HepG2 (cell line): Measurements from ENCODE around the gene TEX12. TPM values are rescaled to one million over a fixed set of nuclear protein-coding genes. Genes with fewer than 3 reads are reported as not detected.

Source experiments
- ATAC-seq: fragments of 200-7000 bp; cut with Tn5 transposase; 3 replicates; pipeline ENCODE4 v1.9.1; 2020; ENCODE audit warnings: mild to moderate bottlenecking, moderate library complexity
- BruUV-seq: library from RNA; stranded (reverse); fragments of 400-500 nt; replicated peaks from 2 replicates; lab custom pipeline; 2021; lab: Mats Ljungman, UMichigan
- CTCF ChIA-PET: fragments of 300-600 bp; formaldehyde crosslinking; extraction: SDS; loops from one replicate; lab custom pipeline; 2021; ENCODE audit warnings: low total read pairs, inconsistent platforms, low intra/inter-chr PET ratio; lab: Yijun Ruan, JAX
- POLR2A ChIA-PET: fragments of 350-600 bp; sonication (Branson Sonifier 250); formaldehyde crosslinking; loops from one replicate; lab custom pipeline; 2020; ENCODE audit warnings: antibody characterized with exemption, inconsistent platforms; lab: Yijun Ruan, JAX
- DNase-seq: peaks from one replicate; pipeline ENCODE4 v3.0.0-alpha.2; 2015; ENCODE audit warnings: low spot score
- FAIRE-seq: peaks from 3 replicates; lab custom pipeline; 2011; peaks lifted over from hg19 to GRCh38; lab: Jason Lieb, UNC
- H2AFZ ChIP-seq: one replicate; pipeline ENCODE4 v1.6.1; 2011; ENCODE audit warnings: low read length, inconsistent platforms
- H3K27ac ChIP-seq: fragments of 300-600 bp; 3 replicates; pipeline ENCODE4 v1.8.0; 2011; ENCODE audit warnings: mixed run types, mild to moderate bottlenecking, mixed read lengths, low read length, inconsistent platforms; ENCODE audit not compliant: insufficient read depth; ENCODE audit errors: extremely low read length
- H3K27me3 ChIP-seq, 2 experiments: fragments of 200-600 bp in 1 of 2; 2 replicates in 1 of 2; 3 replicates in 1 of 2; pipeline versions ENCODE4 v1.6.0 to v1.8.0; 2011; ENCODE audit warnings: low read length in 2 of 2, mild to moderate bottlenecking in 2 of 2, moderate library complexity in 2 of 2, inconsistent platforms in 1 of 2; ENCODE audit not compliant: insufficient read depth in 2 of 2, control insufficient read depth in 1 of 2
- H3K36me3 ChIP-seq, 2 experiments: fragments of 200-600 bp in 1 of 2; replicated peaks in 1 of 2; 2 replicates in 1 of 2; 3 replicates in 1 of 2; pipeline versions ENCODE4 v1.5.1 to v1.8.0; 2011; ENCODE audit warnings: low read length in 2 of 2, inconsistent platforms in 1 of 2; ENCODE audit not compliant: insufficient read depth in 2 of 2, control insufficient read depth in 1 of 2
- H3K4me1 ChIP-seq: 2 replicates; pipeline ENCODE4 v1.5.1; 2012; ENCODE audit warnings: low read length, inconsistent platforms; ENCODE audit not compliant: insufficient read depth
- H3K4me2 ChIP-seq: 2 replicates; pipeline ENCODE4 v1.6.0; 2011; ENCODE audit warnings: low read depth, low read length, inconsistent platforms
- H3K4me3 ChIP-seq, 3 experiments: fragments of 200-600 bp in 1 of 3; sonication (generic), shearing (Covaris generic) in 1 of 3; replicated peaks in 1 of 3; 2 replicates each; pipeline ENCODE4 v1.5.1; 2011 to 2016; ENCODE audit warnings: low read length in 3 of 3, inconsistent platforms in 2 of 3, low read depth in 2 of 3, mild to moderate bottlenecking in 2 of 3, control low read depth in 1 of 3, mixed read lengths in 1 of 3; ENCODE audit not compliant: insufficient read depth in 1 of 3
- H3K79me2 ChIP-seq: one replicate; pipeline ENCODE4 v1.6.1; 2011; ENCODE audit warnings: low read length, inconsistent platforms; ENCODE audit not compliant: insufficient read depth
- H3K9ac ChIP-seq: 2 replicates; pipeline ENCODE4 v1.6.0; 2011; ENCODE audit warnings: mild to moderate bottlenecking, low read depth, low read length, inconsistent platforms; ENCODE audit not compliant: insufficient read depth
- H3K9me3 ChIP-seq: 2 replicates; pipeline ENCODE4 v1.5.1; 2012; ENCODE audit warnings: mild to moderate bottlenecking, low read length
- H4K20me1 ChIP-seq: 2 replicates; pipeline ENCODE4 v1.6.0; 2011; ENCODE audit warnings: inconsistent platforms, mild to moderate bottlenecking, low read length, moderate library complexity; ENCODE audit not compliant: insufficient read depth
- DNMT1 ChIP-seq: sonication (generic); formaldehyde crosslinking; IDR thresholded peaks from 2 replicates; pipeline ENCODE4 v1.5.1; 2020; ENCODE audit warnings: mild to moderate bottlenecking, missing genetic modification reagents
- HNF4A ChIP-seq: sonication (generic); formaldehyde crosslinking; IDR thresholded peaks from 2 replicates; pipeline ENCODE4 v1.4.0; 2020; ENCODE audit warnings: missing genetic modification reagents
- NCOA5 ChIP-seq: sonication (generic); formaldehyde crosslinking; IDR thresholded peaks from 2 replicates; pipeline ENCODE4 v1.4.0; 2020; ENCODE audit warnings: missing genetic modification reagents
- ONECUT2 ChIP-seq: sonication (generic); formaldehyde crosslinking; IDR thresholded peaks from 2 replicates; pipeline ENCODE4 v1.4.0; 2020; ENCODE audit warnings: missing genetic modification reagents
- PAX8 ChIP-seq: sonication (generic); formaldehyde crosslinking; IDR thresholded peaks from 2 replicates; pipeline ENCODE4 v1.8.0; 2022; ENCODE audit warnings: mild to moderate bottlenecking, missing genetic modification reagents, borderline replicate concordance
- SALL1 ChIP-seq: sonication (generic); formaldehyde crosslinking; IDR thresholded peaks from 2 replicates; pipeline ENCODE4 v1.8.0; 2022; ENCODE audit warnings: mild to moderate bottlenecking, missing genetic modification reagents
- TFDP1 ChIP-seq: IDR thresholded peaks from 2 replicates; pipeline ENCODE4 v1.6.1; 2016; ENCODE audit warnings: missing compliant biosample characterization, missing genetic modification reagents, borderline replicate concordance
- ZFAT ChIP-seq: sonication (generic); formaldehyde crosslinking; conservative IDR thresholded peaks from 2 replicates; pipeline ENCODE4 v1.8.1; 2023; ENCODE audit warnings: missing genetic modification reagents, inconsistent platforms
- ZFP36L1 ChIP-seq: sonication (generic); formaldehyde crosslinking; IDR thresholded peaks from 2 replicates; pipeline ENCODE4 v1.8.0; 2022; ENCODE audit warnings: mild to moderate bottlenecking, missing genetic modification reagents, moderate library complexity
- ZNF337 ChIP-seq: sonication (generic); formaldehyde crosslinking; IDR thresholded peaks from 2 replicates; pipeline ENCODE4 v1.5.1; 2020; ENCODE audit warnings: missing genetic modification reagents, low read depth, mild to moderate bottlenecking, borderline replicate concordance
- whole genome bisulfite sequencing: methylation state at CpG from one replicate; pipeline ENCODE4 v1.1.6; 2017; ENCODE audit warnings: low lambda C conversion rate; 5-methylcytosine and 5-hydroxymethylcytosine counted together
- in situ Hi-C: cut with HindIII; loops from 2 replicates; pipeline ENCODE4 v1.10.0; 2017; ENCODE audit warnings: low pct_unique_long_range_greater_than_20kb; ENCODE audit not compliant: extremely low pct_ligation_motif_present
- intact Hi-C: fragments of 100-400 bp; cut with micrococcal nuclease; formaldehyde crosslinking; loops from one replicate; pipeline ENCODE4 v1.10.0; 2022; ENCODE audit not compliant: unreplicated experiment
- polyA plus RNA-seq, 8 experiments: library from polyadenylated mRNA; depleted of rRNA in 3 of 8; stranded (reverse) in 7 of 8; unstranded in 1 of 8; fragments of >200 nt; fragmentation: Illumina TruSeq in 4 of 8; extraction: Trizol in 4 of 8; gene quantifications; 2 replicates each; pipeline versions ENCODE4 v1.2.1 to v1.2.3, GENCODE V29; 2011 to 2016; ENCODE audit warnings: low read depth in 4 of 8, missing spikeins in 1 of 8, mixed read lengths in 1 of 8; ENCODE audit not compliant: insufficient read depth in 1 of 8
- total RNA-seq, 5 experiments: library from RNA; depleted of rRNA; stranded (reverse); fragments of >200 nt; fragmentation: Illumina TruSeq; extraction: Trizol; gene quantifications; 2 replicates each; pipeline ENCODE4 v1.2.3, GENCODE V29; 2016; ENCODE audit warnings: low read depth in 1 of 5

The TEX12 gene
- total and polyA plus RNA-seq, 2 of the 13 experiments (the other 11 are each of a cell fraction or from before 2014, with no cell fraction given): not detected

DNA sequence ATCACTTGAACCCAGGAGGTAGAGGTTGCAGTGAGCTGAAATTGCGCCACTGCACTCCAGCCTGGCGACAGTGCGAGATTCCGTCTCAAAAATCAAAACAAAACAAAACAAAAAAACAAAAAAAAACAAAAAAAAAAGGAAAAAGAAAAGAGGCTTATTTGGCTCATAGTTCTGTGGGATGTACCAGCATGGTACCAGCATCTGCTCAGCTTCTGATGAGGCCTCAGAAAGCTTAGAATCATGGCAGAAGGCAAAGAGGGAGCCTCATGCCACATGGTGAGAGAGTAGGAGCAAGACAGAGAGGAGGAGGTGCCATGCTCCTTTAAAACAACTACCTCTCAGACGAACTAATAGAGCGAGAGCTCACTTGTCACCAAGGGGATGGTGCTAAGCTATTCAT, 48.4 kb downstream of the TEX12 start:
- Histone ChIP-seq H3K9me3 (no peaks in the 10 kb centered on the region), H3K4me3 (no peak overlapping the region), H3K4me1 (peaks cover 20% of the 10 kb centered on the region), H3K79me2 (no peaks in the 10 kb centered on the region), H3K27me3 (no peaks in the 10 kb centered on the region), H3K36me3 (no peaks in the 10 kb centered on the region), H2AFZ (no peak overlapping the region), H4K20me1 (no peaks in the 10 kb centered on the region), H3K4me2 (no peak overlapping the region), H3K27ac (no peak overlapping the region), H3K9ac (no peak overlapping the region)
- in situ Hi-C loops (loop anchor here (10.0 kb wide), 1 partner anchor 339 kb away; no protein-coding TSS in a partner anchor), intact Hi-C loops (loop anchor here (10.0 kb wide), 1 partner anchor 1069 kb away; no protein-coding TSS in a partner anchor)
- TF ChIP-seq SALL1 (CRISPR knock-in tag) (no peak), TFDP1 (CRISPR knock-in tag) (no peak), ZNF337 (CRISPR knock-in tag) (no peak), NCOA5 (CRISPR knock-in tag) (no peak), HNF4A (CRISPR knock-in tag) (no peak), ONECUT2 (no peak), ZFP36L1 (CRISPR knock-in tag) (no peak), PAX8 (CRISPR knock-in tag) (no peak), ZFAT (CRISPR knock-in tag) (no peak), DNMT1 (CRISPR knock-in tag) (no peak)
- BruUV-seq: no TSS peak
- FAIRE-seq: no peak
- ChIA-PET CTCF (no interaction called here), POLR2A (no interaction called here)
- no peak for DNase-seq
- ATAC-seq: no peak
- 83% methylated on average over 6 of the region's 6 CpGs for WGBS
